Left ventricle myocardium inferior (tissue), 1 donor: ENCODE data around the gene LDLRAP1. TPM values are rescaled to one million over a fixed set of nuclear protein-coding genes. Genes with fewer than 3 reads are reported as not detected.
"Not testable (repeated sequence)": the region's sequence is repeated elsewhere in the genome, so short reads cannot be mapped to it uniquely, and the experiment has no call there.

ENCODE experiments used
- DNase-seq: peaks from one replicate; pipeline ENCODE4 v3.0.0-alpha.2; 2020
- H3K27ac ChIP-seq: fragments of 200-600 bp; replicated peaks from 2 replicates; pipeline ENCODE4 v1.8.0; 2021
- H3K27me3 ChIP-seq: fragments of 200-600 bp; 2 replicates; pipeline ENCODE4 v1.8.0; 2021; ENCODE audit warnings: low read depth
- H3K36me3 ChIP-seq: fragments of 200-600 bp; 2 replicates; pipeline ENCODE4 v1.8.0; 2021
- H3K4me1 ChIP-seq: fragments of 200-600 bp; 2 replicates; pipeline ENCODE4 v1.8.0; 2021
- H3K4me3 ChIP-seq: fragments of 200-600 bp; 2 replicates; pipeline ENCODE4 v1.8.0; 2021; ENCODE audit warnings: mild to moderate bottlenecking, moderate library complexity
- H3K9me3 ChIP-seq: fragments of 200-600 bp; replicated peaks from 2 replicates; pipeline ENCODE4 v1.8.0; 2021
- intact Hi-C: fragments of 100-400 bp; cut with micrococcal nuclease; formaldehyde crosslinking; loops from one replicate; pipeline ENCODE4 v1.11.0; 2022
- total RNA-seq: library from RNA; stranded (reverse); fragmentation: NEBNext Ultra II Directional; extraction: Animal tissue kit (Norgen Biotek cat#: 25700); gene quantifications from one replicate; pipeline ENCODE4 v1.2.1, GENCODE V29; 2021
- TF ChIP-seq, protein P1 (sequence below): fragments of 200-600 bp; IDR thresholded peaks from 2 replicates; pipeline ENCODE4 v1.8.0; 2021; ENCODE audit warnings: antibody characterized with exemption, mild to moderate bottlenecking, borderline replicate concordance
- donor health status: DM: no; HTN: yes; CAD: no; lungs with severe emphysema.

LDLRAP1 gene
- total RNA-seq, 1 donor from 2014 or later = 14.4 TPM

DNA sequence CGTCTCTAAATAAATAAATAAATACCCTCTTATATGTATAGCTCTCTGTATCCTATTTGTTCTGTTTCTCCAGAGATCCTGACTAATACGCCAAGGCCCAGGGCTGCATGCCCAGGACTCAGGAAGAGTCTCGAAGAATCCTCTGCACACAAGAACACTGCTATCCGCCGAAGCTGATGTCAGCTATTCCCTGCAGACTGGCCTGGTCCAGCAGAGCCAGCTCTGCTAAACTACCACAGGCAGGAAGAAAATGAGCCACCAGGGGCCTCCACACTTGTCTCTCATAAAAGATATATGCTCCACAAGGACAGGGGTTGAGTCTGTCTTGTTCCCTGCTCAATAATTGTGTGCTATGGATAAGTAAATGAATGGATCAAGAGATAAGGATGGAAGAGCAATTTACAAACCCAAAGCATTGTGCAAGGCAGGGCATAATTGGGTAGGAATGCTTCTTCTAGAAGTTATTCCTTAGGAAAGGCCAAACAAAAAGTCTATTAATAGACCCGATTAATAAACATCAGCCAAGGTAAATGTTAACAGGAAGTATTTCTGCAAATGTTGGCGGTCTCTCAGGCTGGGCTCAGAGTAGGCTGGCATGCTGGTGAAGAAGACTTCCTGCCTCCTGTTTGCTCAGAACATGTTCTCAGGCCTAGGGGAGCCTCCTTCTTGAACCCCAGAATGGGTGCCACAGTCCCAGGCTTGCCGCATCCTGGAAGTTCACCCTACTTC, 46.9 kb downstream of the LDLRAP1 start:
- intact Hi-C loops = no loop called here
- TF ChIP-seq, protein P1, sequence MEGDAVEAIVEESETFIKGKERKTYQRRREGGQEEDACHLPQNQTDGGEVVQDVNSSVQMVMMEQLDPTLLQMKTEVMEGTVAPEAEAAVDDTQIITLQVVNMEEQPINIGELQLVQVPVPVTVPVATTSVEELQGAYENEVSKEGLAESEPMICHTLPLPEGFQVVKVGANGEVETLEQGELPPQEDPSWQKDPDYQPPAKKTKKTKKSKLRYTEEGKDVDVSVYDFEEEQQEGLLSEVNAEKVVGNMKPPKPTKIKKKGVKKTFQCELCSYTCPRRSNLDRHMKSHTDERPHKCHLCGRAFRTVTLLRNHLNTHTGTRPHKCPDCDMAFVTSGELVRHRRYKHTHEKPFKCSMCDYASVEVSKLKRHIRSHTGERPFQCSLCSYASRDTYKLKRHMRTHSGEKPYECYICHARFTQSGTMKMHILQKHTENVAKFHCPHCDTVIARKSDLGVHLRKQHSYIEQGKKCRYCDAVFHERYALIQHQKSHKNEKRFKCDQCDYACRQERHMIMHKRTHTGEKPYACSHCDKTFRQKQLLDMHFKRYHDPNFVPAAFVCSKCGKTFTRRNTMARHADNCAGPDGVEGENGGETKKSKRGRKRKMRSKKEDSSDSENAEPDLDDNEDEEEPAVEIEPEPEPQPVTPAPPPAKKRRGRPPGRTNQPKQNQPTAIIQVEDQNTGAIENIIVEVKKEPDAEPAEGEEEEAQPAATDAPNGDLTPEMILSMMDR = peak; percentile 47
- H3K4me1 ChIP-seq = peaks cover 11% of the 10 kb centered on the region
- no peaks in the 10 kb centered on the region for H3K9me3 ChIP-seq
- H3K27me3 ChIP-seq = no peaks in the 10 kb centered on the region
- no peak overlapping the region for H3K4me3 ChIP-seq
- H3K36me3 ChIP-seq = no peaks in the 10 kb centered on the region
- DNase-seq = peak; percentile 49
- peak overlapping the region; percentile 16 for H3K27ac ChIP-seq

- Histone ChIP-seq H3K4me1 (peaks cover 11% of the 10 kb centered on the region), H3K36me3 (no peaks in the 10 kb centered on the region), H3K9me3 (peaks cover 4% of the 10 kb centered on the region), H3K27ac (no peak overlapping the region), H3K27me3 (no peaks in the 10 kb centered on the region), H3K4me3 (no peak overlapping the region)
- no peak for DNase-seq
- TF ChIP-seq, protein P1 = no peak
- intact Hi-C loops = no loop called here
Observed at GRCh38 chr1:25593861-25594260, 50.5 kb downstream of the LDLRAP1 start.

DNA sequence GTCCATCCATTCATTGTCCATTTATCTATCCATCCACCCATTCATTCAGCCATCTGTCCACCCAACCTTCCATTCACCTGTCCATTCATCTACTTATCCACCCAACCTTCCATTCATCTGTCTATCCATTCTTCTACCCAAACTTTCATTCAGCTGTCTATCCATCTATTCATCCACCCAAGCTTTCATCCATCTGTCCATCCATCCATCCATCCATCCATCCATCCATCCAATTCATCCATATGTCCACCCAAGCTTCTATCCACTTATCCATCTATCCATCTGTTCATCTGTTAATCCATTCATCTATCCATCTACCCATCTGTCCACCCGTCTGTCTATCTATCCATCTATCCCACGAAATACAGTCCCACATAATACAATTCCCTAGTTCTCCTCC, 51.6 kb downstream of the LDLRAP1 start:
- TF ChIP-seq, protein P1 = no peak
- no peak for DNase-seq
- no peak overlapping the region for H3K4me3 ChIP-seq
- H3K9me3 ChIP-seq = peaks cover 8% of the 10 kb centered on the region
- H3K4me1 ChIP-seq = peaks cover 7% of the 10 kb centered on the region
- H3K27me3 ChIP-seq = no peaks in the 10 kb centered on the region
- no peak overlapping the region for H3K27ac ChIP-seq
- intact Hi-C loops = no loop called here
- no peaks in the 10 kb centered on the region for H3K36me3 ChIP-seq

GRCh38 chr1:25596641-25597040, 53.2 kb downstream of the LDLRAP1 start:
- H3K27ac ChIP-seq, H3K9me3 ChIP-seq, H3K4me1 ChIP-seq, intact Hi-C loops, H3K4me3 ChIP-seq, H3K36me3 ChIP-seq, DNase-seq, H3K27me3 ChIP-seq: not testable (repeated sequence)

- intact Hi-C loops = no loop called here
- DNase-seq = no peak
- H3K36me3 ChIP-seq = no peaks in the 10 kb centered on the region
- TF ChIP-seq, protein P1 = no peak
- peaks cover 8% of the 10 kb centered on the region for H3K9me3 ChIP-seq
- no peaks in the 10 kb centered on the region for H3K27me3 ChIP-seq
- no peak overlapping the region for H3K4me3 ChIP-seq
- H3K4me1 ChIP-seq = no peaks in the 10 kb centered on the region
- no peak overlapping the region for H3K27ac ChIP-seq
Observed at GRCh38 chr1:25598879-25599278, 55.5 kb downstream of the LDLRAP1 start.

DNA sequence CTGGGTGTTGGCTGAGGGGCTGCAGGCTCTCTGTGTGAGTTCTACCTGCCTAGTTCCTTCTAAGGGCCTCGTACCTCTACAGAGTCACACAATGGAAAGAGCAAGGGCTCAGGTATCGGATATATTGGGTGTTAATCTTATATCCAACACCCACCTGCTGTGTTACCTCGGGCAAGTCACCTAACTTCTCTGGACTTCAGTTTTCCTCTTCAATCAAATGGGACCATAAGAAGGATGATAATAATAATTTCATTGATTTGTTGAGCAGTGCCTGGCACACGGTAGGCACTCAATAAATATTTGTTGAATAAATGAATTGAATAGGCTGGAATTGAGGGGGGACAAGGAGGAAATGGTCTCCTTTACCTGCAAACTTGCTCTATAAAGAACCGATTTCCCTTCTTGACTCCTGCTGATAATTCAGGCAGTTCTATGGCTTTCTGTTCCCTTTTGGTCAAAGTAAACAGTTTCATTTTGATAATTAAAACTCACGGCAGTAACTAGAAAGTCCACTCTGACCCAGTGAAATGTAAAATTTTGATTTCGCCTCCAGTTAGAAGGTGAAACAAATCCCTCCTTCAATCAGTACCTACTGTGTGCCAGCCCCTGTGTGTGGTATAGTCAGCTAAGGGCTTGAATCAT, 56.7 kb downstream of the LDLRAP1 start:
- H3K9me3 ChIP-seq = peaks cover 8% of the 10 kb centered on the region
- no peak overlapping the region for H3K27ac ChIP-seq
- TF ChIP-seq, protein P1 = no peak
- H3K36me3 ChIP-seq = no peaks in the 10 kb centered on the region
- intact Hi-C loops = no loop called here
- H3K4me3 ChIP-seq = no peak overlapping the region
- no peak for DNase-seq
- no peaks in the 10 kb centered on the region for H3K27me3 ChIP-seq
- H3K4me1 ChIP-seq = no peaks in the 10 kb centered on the region

DNA sequence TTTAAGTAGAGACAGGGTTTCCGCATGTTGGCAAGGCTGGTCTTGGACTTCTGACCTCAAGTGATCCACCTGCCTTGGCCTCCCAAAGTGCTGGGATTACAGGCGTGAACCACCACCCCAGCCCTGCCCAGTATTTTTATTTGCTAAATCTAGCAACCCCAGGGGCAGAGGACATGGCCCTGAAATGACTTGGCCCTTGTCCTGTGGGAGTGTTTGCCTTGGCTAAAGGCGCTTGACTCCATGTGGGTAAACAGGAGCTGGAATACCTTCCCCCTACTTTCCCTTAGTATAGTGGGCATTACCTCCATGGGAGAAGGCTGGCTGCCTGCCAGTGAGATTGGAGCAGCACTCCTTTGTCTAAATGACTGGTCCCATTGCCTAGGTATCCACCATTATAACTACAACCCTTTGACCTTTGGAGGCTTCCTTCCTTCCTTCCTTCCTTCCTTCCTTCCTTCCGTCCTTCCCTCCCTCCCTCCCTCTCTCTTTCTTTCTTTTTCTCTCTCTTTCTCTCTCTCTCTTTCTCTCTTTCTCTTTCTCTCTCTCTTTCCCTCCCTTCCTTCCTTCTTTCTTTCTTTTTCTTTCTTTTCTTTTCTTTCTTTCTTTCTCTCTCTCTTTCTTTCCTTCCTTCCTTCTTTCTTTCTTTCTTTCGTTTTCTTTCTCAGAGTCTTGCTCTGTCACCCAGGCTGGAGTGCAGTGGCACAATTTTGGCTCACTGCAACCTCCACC, 57.7 kb downstream of the LDLRAP1 start:
- H3K27me3 ChIP-seq, H3K36me3 ChIP-seq, H3K4me1 ChIP-seq, DNase-seq, H3K9me3 ChIP-seq, intact Hi-C loops, H3K27ac ChIP-seq, H3K4me3 ChIP-seq: not testable (repeated sequence)

DNA sequence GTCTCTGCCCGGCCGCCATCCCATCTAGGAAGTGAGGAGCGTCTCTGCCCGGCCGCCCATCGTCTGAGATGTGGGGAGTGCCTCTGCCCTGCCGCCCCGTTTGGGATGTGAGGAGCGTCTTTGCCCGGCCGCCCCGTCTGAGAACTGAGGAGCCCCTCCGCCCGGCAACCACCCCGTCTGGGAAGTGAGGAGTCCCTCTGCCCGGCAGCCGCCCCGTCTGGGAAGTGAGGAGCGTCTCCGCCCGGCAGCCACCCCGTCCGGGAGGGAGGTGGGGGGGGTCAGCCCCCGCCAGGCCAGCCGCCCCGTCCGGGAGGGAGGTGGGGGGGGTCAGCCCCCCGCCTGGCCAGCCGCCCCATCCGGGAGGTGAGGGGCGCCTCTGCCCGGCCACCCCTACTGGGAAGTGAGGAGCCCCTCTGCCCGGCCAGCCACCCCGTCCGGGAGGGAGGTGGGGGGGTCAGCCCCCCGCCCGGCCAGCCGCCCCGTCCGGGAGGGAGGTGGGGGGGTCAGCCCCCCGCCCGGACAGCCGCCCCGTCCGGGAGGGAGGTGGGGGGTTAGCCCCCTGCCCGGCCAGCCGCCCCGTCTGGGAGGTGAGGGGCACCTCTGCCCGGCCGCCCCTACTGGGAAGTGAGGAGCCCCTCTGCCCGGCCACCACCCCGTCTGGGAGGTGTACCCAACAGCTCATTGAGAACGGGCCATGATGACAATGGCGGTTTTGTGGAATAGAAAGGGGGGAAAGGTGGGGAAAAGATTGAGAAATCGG, 60.6 kb downstream of the LDLRAP1 start:
- H3K4me1 ChIP-seq, DNase-seq, H3K27ac ChIP-seq, intact Hi-C loops, H3K27me3 ChIP-seq, H3K36me3 ChIP-seq, H3K4me3 ChIP-seq, H3K9me3 ChIP-seq: not testable (repeated sequence)
